Caco-2 (cell line): Measurements from ENCODE around the gene SLC24A1. TPM values are rescaled to one million over a fixed set of nuclear protein-coding genes. Genes with fewer than 3 reads are reported as not detected.

Experiments
- BruUV-seq: library from RNA; stranded (reverse); fragments of 400-500 nt; replicated peaks from 2 replicates; lab custom pipeline; 2021; lab: Mats Ljungman, UMichigan
- CTCF ChIA-PET: fragments of 300-600 bp; sonication (Branson Sonifier 250); formaldehyde crosslinking; loops from one replicate; lab custom pipeline; 2022; ENCODE audit warnings: antibody characterized with exemption; lab: Charles Lee
- POLR2A ChIA-PET: fragments of 300-600 bp; sonication (Branson Sonifier 250); formaldehyde crosslinking; loops from one replicate; lab custom pipeline; 2022; ENCODE audit warnings: antibody characterized with exemption; lab: Charles Lee
- DNase-seq, 2 experiments: peaks; one replicate each; pipeline versions ENCODE4 v3.0.0 to v3.0.0-alpha.2; 2020 to 2022
- H3K27me3 ChIP-seq: replicated peaks from 2 replicates; pipeline ENCODE4 v1.6.0; 2011; ENCODE audit warnings: low read length; ENCODE audit not compliant: control insufficient read depth, insufficient read depth
- H3K36me3 ChIP-seq: 2 replicates; pipeline ENCODE4 v1.5.1; 2011; ENCODE audit warnings: low read length; ENCODE audit not compliant: control insufficient read depth, insufficient read depth
- H3K4me1 ChIP-seq: fragments of 250-450 bp; sonication (Bioruptor Pico); 2 replicates; pipeline ENCODE4 v1.5.1; 2020; ENCODE audit warnings: mild to moderate bottlenecking
- H3K4me3 ChIP-seq: 2 replicates; pipeline ENCODE4 v1.5.1; 2011; ENCODE audit warnings: low read depth, mild to moderate bottlenecking, control low read depth, low read length
- H3K9me3 ChIP-seq: fragments of 250-450 bp; sonication (Bioruptor Pico); 2 replicates; pipeline ENCODE4 v1.5.1; 2020; ENCODE audit warnings: mild to moderate bottlenecking, moderate library complexity
- H3K27ac Mint-ChIP-seq: one replicate; pipeline ENCODE4 v1.8.0; 2022; ENCODE audit warnings: mixed read lengths; ENCODE audit not compliant: unreplicated experiment
- H3K27me3 Mint-ChIP-seq: one replicate; pipeline ENCODE4 v1.8.0; 2022; ENCODE audit warnings: mixed read lengths; ENCODE audit not compliant: insufficient read depth, unreplicated experiment
- H3K36me3 Mint-ChIP-seq: one replicate; pipeline ENCODE4 v1.8.0; 2022; ENCODE audit warnings: mild to moderate bottlenecking, mixed read lengths; ENCODE audit not compliant: insufficient read depth, unreplicated experiment
- H3K4me1 Mint-ChIP-seq: one replicate; pipeline ENCODE4 v1.8.0; 2022; ENCODE audit warnings: low read depth, mixed read lengths; ENCODE audit not compliant: unreplicated experiment
- H3K4me3 Mint-ChIP-seq: one replicate; pipeline ENCODE4 v1.8.0; 2022; ENCODE audit warnings: mild to moderate bottlenecking, moderate library complexity, mixed read lengths; ENCODE audit not compliant: unreplicated experiment
- H3K9me3 Mint-ChIP-seq: one replicate; pipeline ENCODE4 v1.8.0; 2022; ENCODE audit warnings: mixed read lengths; ENCODE audit not compliant: unreplicated experiment
- intact Hi-C: fragments of 100-400 bp; cut with micrococcal nuclease; formaldehyde crosslinking; loops from one replicate; pipeline ENCODE4 v1.10.0; 2022; ENCODE audit not compliant: unreplicated experiment
- total RNA-seq: library from RNA; stranded (reverse); gene quantifications from 2 replicates; pipeline ENCODE4 v1.2.3, GENCODE V29; 2022
- TF ChIP-seq, protein P1 (sequence below), 2 experiments: fragments of 200-600 bp in 1 of 2; IDR thresholded peaks; 1 replicate in 1 of 2; 2 replicates in 1 of 2; pipeline versions ENCODE4 v1.5.1 to v1.8.0; 2011 to 2022; ENCODE audit warnings: antibody characterized with exemption in 1 of 2, control low read depth in 1 of 2, inconsistent platforms in 1 of 2, low read depth in 1 of 2, low read length in 1 of 2, mild to moderate bottlenecking in 1 of 2, moderate library complexity in 1 of 2; ENCODE audit not compliant: insufficient read depth in 1 of 2, severe bottlenecking in 1 of 2, unreplicated experiment in 1 of 2

SLC24A1 gene
- total RNA-seq, 1 experiment from 2014 or later = 8.7 TPM

DNA sequence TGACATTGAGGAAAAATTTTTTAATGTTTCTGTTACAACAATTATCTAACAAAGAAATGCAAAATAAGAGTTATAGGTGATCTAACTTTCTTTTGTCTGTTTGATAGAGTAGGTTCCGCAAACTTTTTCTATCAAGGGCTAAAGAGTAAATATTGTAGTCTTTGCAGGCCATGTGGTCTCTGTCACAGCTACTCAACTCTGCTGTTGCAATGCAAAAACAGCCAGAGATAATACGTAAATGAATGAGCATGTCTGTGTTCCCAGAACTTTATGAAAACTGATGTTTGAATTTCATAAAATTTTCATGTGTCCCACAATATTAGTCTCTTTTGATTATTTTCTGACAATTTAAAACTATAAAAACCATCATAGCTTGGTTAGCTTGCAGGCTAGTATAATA lies 73.3 kb downstream of the SLC24A1 start:
- Mint-ChIP-seq H3K4me3 (no peak overlapping the region), H3K36me3 (no peaks in the 10 kb centered on the region), H3K9me3 (no peaks in the 10 kb centered on the region), H3K4me1 (no peaks in the 10 kb centered on the region), H3K27me3 (no peaks in the 10 kb centered on the region), H3K27ac (no peak overlapping the region)
- ChIA-PET CTCF (no interaction called here), POLR2A (no interaction called here)
- H3K27me3 ChIP-seq = no peaks in the 10 kb centered on the region
- TF ChIP-seq, protein P1, sequence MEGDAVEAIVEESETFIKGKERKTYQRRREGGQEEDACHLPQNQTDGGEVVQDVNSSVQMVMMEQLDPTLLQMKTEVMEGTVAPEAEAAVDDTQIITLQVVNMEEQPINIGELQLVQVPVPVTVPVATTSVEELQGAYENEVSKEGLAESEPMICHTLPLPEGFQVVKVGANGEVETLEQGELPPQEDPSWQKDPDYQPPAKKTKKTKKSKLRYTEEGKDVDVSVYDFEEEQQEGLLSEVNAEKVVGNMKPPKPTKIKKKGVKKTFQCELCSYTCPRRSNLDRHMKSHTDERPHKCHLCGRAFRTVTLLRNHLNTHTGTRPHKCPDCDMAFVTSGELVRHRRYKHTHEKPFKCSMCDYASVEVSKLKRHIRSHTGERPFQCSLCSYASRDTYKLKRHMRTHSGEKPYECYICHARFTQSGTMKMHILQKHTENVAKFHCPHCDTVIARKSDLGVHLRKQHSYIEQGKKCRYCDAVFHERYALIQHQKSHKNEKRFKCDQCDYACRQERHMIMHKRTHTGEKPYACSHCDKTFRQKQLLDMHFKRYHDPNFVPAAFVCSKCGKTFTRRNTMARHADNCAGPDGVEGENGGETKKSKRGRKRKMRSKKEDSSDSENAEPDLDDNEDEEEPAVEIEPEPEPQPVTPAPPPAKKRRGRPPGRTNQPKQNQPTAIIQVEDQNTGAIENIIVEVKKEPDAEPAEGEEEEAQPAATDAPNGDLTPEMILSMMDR (IDR thresholded peaks at IDR 0.05; ENCODE audit: insufficient read depth in 1 of 2, low read depth in 1 of 2, low read length in 1 of 2, severe bottlenecking in 1 of 2, unreplicated experiment in 1 of 2) = no peak
- no peaks in the 10 kb centered on the region for H3K4me1 ChIP-seq
- no peak overlapping the region for H3K4me3 ChIP-seq
- DNase-seq = no peak
- H3K9me3 ChIP-seq = no peaks in the 10 kb centered on the region
- H3K36me3 ChIP-seq = no peaks in the 10 kb centered on the region; the same call in 1 of the 2 replicates
- BruUV-seq = no TSS peak
- intact Hi-C loops = no loop called here

Other genes starting within 250 kb of the SLC24A1 start
- 43.5 and 51.2 TPM in 2 replicates for gene IGDCC3, start 243.9 kb upstream of the SLC24A1 start, total RNA-seq
- 3.7 and 4.5 TPM in 2 replicates for gene IGDCC4, start 199.0 kb upstream of the SLC24A1 start, total RNA-seq
- 22.9 and 23.4 TPM in 2 replicates for gene DPP8, start 104.2 kb upstream of the SLC24A1 start, total RNA-seq
- 118 and 127 TPM in 2 replicates for gene HACD3, start 91.5 kb upstream of the SLC24A1 start, total RNA-seq
- 37.7 and 38.2 TPM in 2 replicates for gene INTS14, start 10.8 kb upstream of the SLC24A1 start, total RNA-seq
- gene DENND4A, start 170.4 kb downstream of the SLC24A1 start, total RNA-seq = 12.7 and 12.9 TPM in 2 replicates
- gene RAB11A, start 247.6 kb downstream of the SLC24A1 start, total RNA-seq = 208 and 232 TPM in 2 replicates